Breast epithelium (tissue), 4 donors: Measurements from ENCODE around the gene ZNF772. TPM values are rescaled to one million over a fixed set of nuclear protein-coding genes. Genes with fewer than 3 reads are reported as not detected.
"Not testable (repeated sequence)": the region's sequence is repeated elsewhere in the genome, so short reads cannot be mapped to it uniquely, and the experiment has no call there.

ENCODE experiments used
- DNase-seq, 2 donors: peaks; one replicate each; pipeline ENCODE4 v3.0.0-alpha.2; 2019; ENCODE audit warnings: low spot score in 2 of 2
- H3K27ac ChIP-seq, 2 donors: fragments of 200-600 bp; sonication (generic) in 1 of 2; one replicate each; pipeline ENCODE4 v1.5.1; 2016 to 2019; ENCODE audit warnings: mild to moderate bottlenecking in 1 of 2
- H3K27me3 ChIP-seq, 2 donors: fragments of 200-600 bp; sonication (generic) in 1 of 2; one replicate each; pipeline versions ENCODE4 v1.5.1 to v1.6.0; 2017 to 2019; ENCODE audit warnings: control low read depth in 1 of 2, mild to moderate bottlenecking in 1 of 2
- H3K36me3 ChIP-seq: fragments of 200-600 bp; one replicate; pipeline ENCODE4 v1.5.1; 2019
- H3K4me1 ChIP-seq, 2 donors: fragments of 200-600 bp; sonication (generic); one replicate each; pipeline ENCODE4 v1.5.1; 2016 to 2019; ENCODE audit warnings: control low read depth in 1 of 2
- H3K4me3 ChIP-seq, 3 donors: fragments of 200-600 bp; sonication (generic); 1 replicate in 2 of 3; 2 replicates in 1 of 3; pipeline ENCODE4 v1.5.1; 2016 to 2019; ENCODE audit warnings: mild to moderate bottlenecking in 3 of 3, moderate library complexity in 2 of 3
- H3K9me3 ChIP-seq, 2 donors: fragments of 200-600 bp; sonication (generic) in 1 of 2; one replicate each; pipeline ENCODE4 v1.5.1; 2016 to 2019; ENCODE audit warnings: control low read depth in 1 of 2
- POLR2A ChIP-seq: fragments of 450-650 bp; IDR thresholded peaks from one replicate; pipeline ENCODE4 v1.6.1; 2016; ENCODE audit warnings: antibody characterized with exemption, mild to moderate bottlenecking, moderate library complexity
- POLR2AphosphoS5 ChIP-seq, 3 donors: sonication (generic); formaldehyde crosslinking; IDR thresholded peaks; one replicate each; pipeline ENCODE4 v1.6.1; 2017; ENCODE audit warnings: antibody characterized with exemption in 3 of 3
- intact Hi-C: fragments of 100-400 bp; cut with DNase I; formaldehyde crosslinking; loops from one replicate; pipeline ENCODE4 v1.15.1; 2023; ENCODE audit warnings: low total_unique reads
- total RNA-seq, 3 donors: library from RNA; depleted of rRNA; stranded (reverse); fragments of >200 nt; gene quantifications; one replicate each; pipeline ENCODE4 v1.1.0, GENCODE V29; 2016
- TF ChIP-seq, protein P1 (sequence below), 3 donors: fragments of 450-650 bp; IDR thresholded peaks; one replicate each; pipeline ENCODE4 v1.5.1; 2016 to 2017; ENCODE audit warnings: antibody characterized with exemption in 3 of 3, mild to moderate bottlenecking in 3 of 3, moderate library complexity in 3 of 3

ZNF772 gene
- 10 to 100 TPM in 2 of 3 donors, 1 to 10 TPM in 1; 8.5 to 26.9 (median 19.7) TPM for total RNA-seq

DNA sequence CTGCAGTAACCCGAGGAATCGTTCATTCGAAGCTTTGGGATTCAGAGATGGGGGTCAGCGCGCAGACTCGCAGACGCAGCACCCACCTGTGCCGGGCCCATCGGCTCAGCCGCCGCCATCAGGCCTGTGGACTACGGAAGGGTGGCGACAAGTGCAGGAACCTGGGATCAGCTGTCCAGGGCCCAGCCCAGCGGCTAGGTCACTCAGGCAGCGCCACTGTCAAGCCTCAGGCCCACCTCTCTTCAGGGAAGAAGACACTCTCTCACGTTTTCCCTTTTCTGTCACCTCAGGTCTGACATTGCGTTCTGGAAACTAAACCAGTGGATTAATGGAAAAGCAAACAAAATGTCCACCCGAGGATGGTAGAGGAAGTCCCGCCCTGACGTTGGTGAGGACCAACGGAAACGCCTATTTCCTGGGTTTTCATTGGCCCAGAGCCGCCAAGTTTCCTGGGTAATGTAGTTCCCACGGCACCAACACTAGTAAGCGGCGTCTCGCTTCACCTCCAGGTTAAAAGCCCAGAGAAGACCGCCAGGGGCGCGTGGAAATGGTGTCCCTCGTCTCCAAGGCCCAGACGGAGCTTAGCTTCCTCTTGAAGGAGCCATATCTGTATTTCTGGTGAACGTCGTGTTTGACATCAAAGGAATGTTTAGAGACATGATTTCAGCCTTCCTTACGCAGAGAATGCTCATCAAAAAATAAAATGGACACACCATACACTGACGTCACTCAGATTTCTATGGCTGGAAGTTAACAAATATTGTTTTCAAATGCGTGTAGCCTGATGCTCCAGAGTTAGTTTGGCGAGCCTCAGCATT, at the start of gene ZNF772:
Gene ZNF772 (minus strand): TSS at position 376 of the 818 bp plus-strand sequence. CDS start 257 bp downstream, at position 119.
- peaks cover 44 to 45% of the 10 kb centered on the region in 2 donors for H3K9me3 ChIP-seq
- intact Hi-C loops, result no loop called here
- H3K4me1 ChIP-seq, result peaks cover 4 to 7% of the 10 kb centered on the region in 2 donors
- DNase-seq, result peak; percentile 86 to 90
- H3K4me3 ChIP-seq, result peak within 1 kb of the TSS; percentile 51 to 85 (median 72)
- TF ChIP-seq POLR2AphosphoS5 (IDR thresholded peaks at IDR 0.05) (peak in 1 of 3 donors; percentile 76), POLR2A (no peak)
- TF ChIP-seq, protein P1, sequence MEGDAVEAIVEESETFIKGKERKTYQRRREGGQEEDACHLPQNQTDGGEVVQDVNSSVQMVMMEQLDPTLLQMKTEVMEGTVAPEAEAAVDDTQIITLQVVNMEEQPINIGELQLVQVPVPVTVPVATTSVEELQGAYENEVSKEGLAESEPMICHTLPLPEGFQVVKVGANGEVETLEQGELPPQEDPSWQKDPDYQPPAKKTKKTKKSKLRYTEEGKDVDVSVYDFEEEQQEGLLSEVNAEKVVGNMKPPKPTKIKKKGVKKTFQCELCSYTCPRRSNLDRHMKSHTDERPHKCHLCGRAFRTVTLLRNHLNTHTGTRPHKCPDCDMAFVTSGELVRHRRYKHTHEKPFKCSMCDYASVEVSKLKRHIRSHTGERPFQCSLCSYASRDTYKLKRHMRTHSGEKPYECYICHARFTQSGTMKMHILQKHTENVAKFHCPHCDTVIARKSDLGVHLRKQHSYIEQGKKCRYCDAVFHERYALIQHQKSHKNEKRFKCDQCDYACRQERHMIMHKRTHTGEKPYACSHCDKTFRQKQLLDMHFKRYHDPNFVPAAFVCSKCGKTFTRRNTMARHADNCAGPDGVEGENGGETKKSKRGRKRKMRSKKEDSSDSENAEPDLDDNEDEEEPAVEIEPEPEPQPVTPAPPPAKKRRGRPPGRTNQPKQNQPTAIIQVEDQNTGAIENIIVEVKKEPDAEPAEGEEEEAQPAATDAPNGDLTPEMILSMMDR (IDR thresholded peaks at IDR 0.05), result peak in 2 of 3 donors; percentile 18 to 47
- H3K27ac ChIP-seq, result peak within 1 kb of the TSS; percentile 79 to 82
- H3K36me3 ChIP-seq, result peaks cover 23% of the 10 kb centered on the region
- no peaks in the 10 kb centered on the region for H3K27me3 ChIP-seq

DNA sequence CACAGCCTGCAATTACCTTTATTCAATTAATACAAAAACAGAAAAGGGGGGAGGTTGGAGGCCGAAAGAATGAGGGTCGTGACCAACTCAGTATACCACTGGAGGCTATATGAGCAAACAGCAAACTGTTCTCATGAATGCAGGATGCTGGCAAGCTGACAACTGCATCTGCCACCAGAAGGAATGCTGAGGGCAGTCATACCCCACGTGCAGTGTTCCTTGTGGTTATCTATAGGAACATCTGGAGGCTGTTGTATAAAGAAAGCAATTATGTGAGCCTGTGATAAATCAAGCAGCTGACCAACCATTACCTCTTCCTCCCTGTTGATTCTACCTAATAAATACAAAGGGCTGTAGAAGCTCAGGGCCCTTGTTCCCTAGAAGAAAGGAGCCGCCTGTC, 40.7 kb upstream of the ZNF772 start:
- H3K4me1 ChIP-seq, H3K4me3 ChIP-seq, H3K27ac ChIP-seq, DNase-seq, intact Hi-C loops, H3K36me3 ChIP-seq, H3K27me3 ChIP-seq: not testable (repeated sequence)
- H3K9me3 ChIP-seq, result peaks cover 33 to 44% of the 10 kb centered on the region in 2 donors

DNA sequence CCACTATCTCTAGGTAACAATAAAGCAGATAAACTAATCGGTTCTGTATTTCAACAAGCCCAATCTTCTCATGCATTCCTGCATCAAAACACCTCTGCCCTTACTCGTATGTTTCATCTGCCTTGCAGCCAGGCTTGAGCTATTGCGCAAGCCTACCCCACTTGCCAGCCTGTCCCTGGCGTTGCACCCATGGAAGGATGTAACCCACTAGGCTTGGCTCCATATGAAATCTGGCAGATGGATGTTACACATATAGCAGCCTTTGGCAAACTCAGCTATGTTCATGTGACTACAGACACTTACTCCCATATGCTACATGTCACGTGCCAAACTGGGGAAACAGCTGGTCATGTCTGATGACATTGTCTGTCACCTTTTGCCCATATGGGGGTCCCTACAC, 37.9 kb upstream of the ZNF772 start:
- TF ChIP-seq POLR2AphosphoS5 (IDR thresholded peaks at IDR 0.05) (no peak), POLR2A (no peak)
- TF ChIP-seq, protein P1 (IDR thresholded peaks at IDR 0.05), result no peak
- Histone ChIP-seq H3K27ac (no peak overlapping the region), H3K4me1 (no peaks in the 10 kb centered on the region), H3K27me3 (no peaks in the 10 kb centered on the region), H3K4me3 (no peak overlapping the region), H3K36me3 (no peaks in the 10 kb centered on the region), H3K9me3 (peaks cover 30 to 69% of the 10 kb centered on the region in 2 donors)
- DNase-seq, result no peak
- intact Hi-C loops, result no loop called here

DNA sequence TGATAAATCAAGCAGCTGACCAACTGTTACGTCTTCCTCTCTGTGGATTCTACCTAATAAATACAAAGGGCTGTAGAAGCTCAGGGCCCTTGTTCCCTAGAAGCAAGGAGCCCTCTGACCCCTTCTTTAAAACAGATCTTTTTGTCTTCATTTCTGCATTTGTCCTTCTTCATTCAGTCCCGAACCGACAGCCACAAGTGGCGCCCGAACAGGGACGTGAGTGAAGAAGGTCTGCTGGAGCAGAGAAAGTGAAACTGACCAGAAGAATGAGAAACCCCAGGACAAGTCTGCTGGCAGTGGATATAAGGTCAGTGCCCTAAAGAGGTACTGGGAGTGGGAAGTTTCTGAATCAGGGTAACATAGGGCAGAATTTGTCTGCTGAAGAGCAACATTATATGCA, 35.5 kb upstream of the ZNF772 start:
- H3K4me3 ChIP-seq, result no peak overlapping the region
- H3K27me3 ChIP-seq, result no peaks in the 10 kb centered on the region
- intact Hi-C loops, result no loop called here
- no peaks in the 10 kb centered on the region for H3K4me1 ChIP-seq
- DNase-seq, result no peak
- peaks cover 34 to 69% of the 10 kb centered on the region in 2 donors for H3K9me3 ChIP-seq
- no peaks in the 10 kb centered on the region for H3K36me3 ChIP-seq
- no peak overlapping the region for H3K27ac ChIP-seq
- TF ChIP-seq POLR2A (no peak), POLR2AphosphoS5 (IDR thresholded peaks at IDR 0.05) (no peak)
- TF ChIP-seq, protein P1 (IDR thresholded peaks at IDR 0.05), result no peak

DNA sequence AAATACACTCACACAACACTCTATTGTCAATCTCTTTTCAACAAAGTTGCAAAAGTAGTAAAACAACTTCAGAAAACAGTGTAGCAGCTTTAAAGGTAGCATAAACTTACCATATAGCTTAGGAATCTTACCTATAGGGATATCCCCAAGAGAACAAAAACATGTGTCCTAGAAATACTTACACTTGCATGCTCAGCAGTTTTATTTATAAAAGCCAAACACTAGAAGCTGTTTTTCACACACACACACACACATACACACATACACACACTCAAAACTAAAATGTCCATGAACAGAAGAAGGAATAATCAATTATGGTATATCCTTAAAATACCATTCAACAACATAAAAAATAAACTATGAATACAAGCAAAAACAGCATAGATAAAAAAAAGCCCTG, 34.1 kb upstream of the ZNF772 start:
- DNase-seq, result no peak
- TF ChIP-seq, protein P1 (IDR thresholded peaks at IDR 0.05), result no peak
- TF ChIP-seq POLR2A, result no peak
- no peak for TF ChIP-seq POLR2AphosphoS5 (IDR thresholded peaks at IDR 0.05)
- peaks cover 9% of the 10 kb centered on the region for H3K36me3 ChIP-seq
- intact Hi-C loops, result no loop called here
- H3K27me3 ChIP-seq, result no peaks in the 10 kb centered on the region
- no peak overlapping the region for H3K27ac ChIP-seq
- H3K4me1 ChIP-seq, result no peaks in the 10 kb centered on the region
- H3K9me3 ChIP-seq, result peaks cover 47 to 81% of the 10 kb centered on the region in 2 donors
- H3K4me3 ChIP-seq, result no peak overlapping the region
